SK-N-SH (cell line): ENCODE data around the gene SLC24A3. TPM values are rescaled to one million over a fixed set of nuclear protein-coding genes. Genes with fewer than 3 reads are reported as not detected.

Experiments used
- CTCF ChIA-PET: fragments of 300-600, 350-600 bp; formaldehyde crosslinking; extraction: SDS; loops from one replicate; lab custom pipeline; 2021; lab: Yijun Ruan, JAX
- POLR2A ChIA-PET: fragments of 350-600 bp; sonication (Branson Sonifier 250); formaldehyde crosslinking; extraction: SDS; loops from one replicate; lab custom pipeline; 2020; ENCODE audit warnings: antibody characterized with exemption, inconsistent platforms; lab: Yijun Ruan, JAX
- DNase-seq: peaks from one replicate; pipeline ENCODE4 v3.0.0; 2012
- H2AFZ ChIP-seq: fragments of 200-600 bp; sonication (generic); 2 replicates; pipeline ENCODE4 v1.8.1; 2016; ENCODE audit warnings: antibody characterized with exemption, mild to moderate bottlenecking, low read depth
- H3F3A ChIP-seq: fragments of 200-600 bp; sonication (generic); replicated peaks from 2 replicates; pipeline ENCODE3; 2016; ENCODE audit warnings: antibody characterized with exemption, mild to moderate bottlenecking; ENCODE audit not compliant: insufficient read depth
- H3K27ac ChIP-seq, 2 experiments: fragments of 200-500 bp in 1 of 2; fragments of 200-600 bp in 1 of 2; sonication (Bioruptor generic) in 1 of 2; sonication (generic), shearing (Covaris generic) in 1 of 2; 2 replicates each; pipeline versions ENCODE4 v1.5.1 to v1.6.1; 2014 to 2016; ENCODE audit warnings: low read depth in 2 of 2, inconsistent platforms in 1 of 2, low read length in 1 of 2, mild to moderate bottlenecking in 1 of 2, mixed read lengths in 1 of 2
- H3K27me3 ChIP-seq: fragments of 200-600 bp; sonication (generic), shearing (Covaris generic); 2 replicates; pipeline ENCODE4 v1.6.1; 2016; ENCODE audit warnings: mixed run types; ENCODE audit not compliant: insufficient read depth
- H3K36me3 ChIP-seq, 2 experiments: fragments of 200-500 bp in 1 of 2; fragments of 200-600 bp in 1 of 2; sonication (Bioruptor generic) in 1 of 2; sonication (generic) in 1 of 2; replicated peaks in 1 of 2; 2 replicates each; pipeline versions ENCODE3 to v1.5.1; 2014 to 2016; ENCODE audit warnings: low read length in 1 of 2, mild to moderate bottlenecking in 1 of 2; ENCODE audit not compliant: insufficient read depth in 2 of 2, control insufficient read depth in 1 of 2
- H3K4me1 ChIP-seq, 2 experiments: fragments of 200-500 bp in 1 of 2; fragments of 200-600 bp in 1 of 2; sonication (Bioruptor generic) in 1 of 2; sonication (generic), shearing (Covaris generic) in 1 of 2; 2 replicates each; pipeline versions ENCODE4 v1.5.1 to v1.6.1; 2014 to 2016; ENCODE audit warnings: low read depth in 1 of 2, low read length in 1 of 2, mixed run types in 1 of 2; ENCODE audit not compliant: insufficient read depth in 2 of 2, control insufficient read depth in 1 of 2
- H3K4me2 ChIP-seq: fragments of 200-600 bp; sonication (generic), shearing (Covaris generic); 2 replicates; pipeline ENCODE4 v1.6.1; 2017; ENCODE audit warnings: mixed run types
- H3K4me3 ChIP-seq, 2 experiments: fragments of 200-500 bp in 1 of 2; fragments of 200-600 bp in 1 of 2; sonication (Bioruptor generic) in 1 of 2; sonication (generic), shearing (Covaris generic) in 1 of 2; 2 replicates each; pipeline versions ENCODE4 v1.5.1 to v1.8.1; 2014 to 2016; ENCODE audit warnings: low read depth in 2 of 2, inconsistent platforms in 1 of 2, low read length in 1 of 2, mild to moderate bottlenecking in 1 of 2, mixed read lengths in 1 of 2, moderate library complexity in 1 of 2
- H3K79me2 ChIP-seq: fragments of 200-600 bp; sonication (generic); 2 replicates; pipeline ENCODE4 v1.8.1; 2017; ENCODE audit warnings: mild to moderate bottlenecking; ENCODE audit not compliant: insufficient read depth
- H3K9ac ChIP-seq: fragments of 200-600 bp; sonication (generic); 2 replicates; pipeline ENCODE4 v1.6.1; 2017; ENCODE audit warnings: mixed run types
- H3K9me2 ChIP-seq: fragments of 200-600 bp; sonication (generic); 2 replicates; pipeline ENCODE4 v1.6.1; 2017; ENCODE audit warnings: mixed run types
- H3K9me3 ChIP-seq: fragments of 200-600 bp; sonication (generic); 2 replicates; pipeline ENCODE4 v1.6.1; 2017; ENCODE audit warnings: mixed run types, mild to moderate bottlenecking, moderate library complexity
- H4K20me1 ChIP-seq: fragments of 200-600 bp; sonication (generic); 2 replicates; pipeline ENCODE4 v1.6.1; 2017; ENCODE audit warnings: mild to moderate bottlenecking, mixed run types; ENCODE audit not compliant: insufficient read depth
- CHD2 ChIP-seq: fragments of 150-350 bp; IDR thresholded peaks from 2 replicates; pipeline ENCODE4 v1.6.1; 2018; ENCODE audit warnings: low read length; ENCODE audit not compliant: partially characterized antibody
- ELF1 ChIP-seq: IDR thresholded peaks from 2 replicates; pipeline ENCODE4 v1.4.0; 2012
- EP300 ChIP-seq, 2 experiments: IDR thresholded peaks; 2 replicates each; pipeline versions ENCODE4 v1.4.0 to v1.6.1; 2012; ENCODE audit warnings: borderline replicate concordance in 1 of 2, low read depth in 1 of 2, low read length in 1 of 2
- EZH2phosphoT487 ChIP-seq: fragments of 200-600 bp; sonication (generic); IDR thresholded peaks from 2 replicates; pipeline ENCODE4 v1.6.1; 2017; ENCODE audit warnings: low read depth, mixed run types, mild to moderate bottlenecking, antibody characterized with exemption, moderate library complexity, borderline replicate concordance
- GATA2 ChIP-seq: sonication (generic); formaldehyde crosslinking; IDR thresholded peaks from 2 replicates; pipeline ENCODE4 v1.5.0; 2020; ENCODE audit warnings: mild to moderate bottlenecking, missing genetic modification reagents
- RFX5 ChIP-seq: IDR thresholded peaks from 2 replicates; pipeline ENCODE4 v1.6.1; 2012; ENCODE audit warnings: mild to moderate bottlenecking, improper control_type of control experiment, low read length
- RXRA ChIP-seq: IDR thresholded peaks from 2 replicates; pipeline ENCODE4 v1.4.0; 2012; ENCODE audit warnings: low read depth, mild to moderate bottlenecking, borderline replicate concordance
- SMC3 ChIP-seq: IDR thresholded peaks from 2 replicates; pipeline ENCODE4 v1.6.1; 2012; ENCODE audit warnings: low read depth, low read length, improper control_type of control experiment
- TCF12 ChIP-seq: IDR thresholded peaks from 2 replicates; pipeline ENCODE4 v1.4.0; 2012
- TEAD4 ChIP-seq: IDR thresholded peaks from 2 replicates; pipeline ENCODE4 v1.4.0; 2012; ENCODE audit warnings: mild to moderate bottlenecking, borderline replicate concordance; ENCODE audit not compliant: insufficient read depth
- YY1 ChIP-seq: IDR thresholded peaks from 2 replicates; pipeline ENCODE4 v1.4.0; 2012; ENCODE audit warnings: low read depth, mild to moderate bottlenecking
- WGBS: methylation state at CpG from one replicate; pipeline ENCODE4 v1.1.6; 2017; ENCODE audit warnings: low lambda C conversion rate; 5-methylcytosine and 5-hydroxymethylcytosine counted together
- polyA plus RNA-seq, 3 experiments: library from polyadenylated mRNA; depleted of rRNA; stranded (reverse); fragments of >200 nt; gene quantifications; 2 replicates each; pipeline ENCODE4 v1.2.3, GENCODE V29; 2012
- TF ChIP-seq, protein P1 (sequence below): fragments of 200-600 bp; sonication (generic); IDR thresholded peaks from 2 replicates; pipeline ENCODE4 v1.6.1; 2017; ENCODE audit warnings: antibody characterized with exemption, mild to moderate bottlenecking, moderate library complexity
- TF ChIP-seq, protein P2 (sequence below): IDR thresholded peaks from 2 replicates; pipeline ENCODE4 v1.4.0; 2012; ENCODE audit warnings: low read depth, borderline replicate concordance
- TF ChIP-seq, protein P3 (sequence below): IDR thresholded peaks from 2 replicates; pipeline ENCODE4 v1.4.0; 2012; ENCODE audit warnings: low read depth
- TF ChIP-seq, protein P4 (sequence below): IDR thresholded peaks from 2 replicates; pipeline ENCODE4 v1.6.1; 2012; ENCODE audit warnings: mild to moderate bottlenecking, low read depth, low read length, moderate library complexity

SLC24A3 gene
- polyA plus RNA-seq, 1 of the 3 experiments (the other 2 are of a cell fraction): not detected

DNA sequence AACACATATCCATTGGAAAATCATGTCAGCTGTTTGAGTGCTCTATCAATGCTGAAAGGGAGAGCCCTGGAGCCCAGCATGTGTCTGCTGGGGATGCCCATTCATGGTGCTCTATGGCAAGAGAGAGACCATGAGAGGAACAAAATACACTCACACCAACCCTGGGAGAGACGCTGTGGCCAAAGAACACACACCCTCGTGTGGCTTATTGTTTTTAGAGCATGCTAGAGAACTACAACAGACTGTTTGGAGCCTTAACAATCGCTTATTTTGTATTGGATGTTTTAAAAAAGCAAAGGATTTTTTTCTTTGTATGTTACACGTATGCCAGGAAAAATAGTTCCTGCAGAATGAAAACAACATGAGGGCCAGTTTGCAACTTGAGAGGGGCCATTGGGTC is 151.0 kb downstream of the SLC24A3 start:
- DNase-seq: no peak
- H3K4me2 ChIP-seq: no peak overlapping the region
- ChIA-PET POLR2A (no interaction called here), CTCF (no interaction called here)
- no peak overlapping the region for H3K4me3 ChIP-seq
- WGBS: 3% methylated on average over 4 of the region's 4 CpGs
- H3K79me2 ChIP-seq: no peaks in the 10 kb centered on the region
- H3K9me3 ChIP-seq: no peaks in the 10 kb centered on the region
- no peak overlapping the region for H3K27ac ChIP-seq
- no peaks in the 10 kb centered on the region for H3K9me2 ChIP-seq
- H2AFZ ChIP-seq: no peak overlapping the region
- no peaks in the 10 kb centered on the region; the same call in 1 of the 2 replicates for H3K27me3 ChIP-seq
- no peak overlapping the region for H3K9ac ChIP-seq
- no peak for TF ChIP-seq TEAD4
- TF ChIP-seq, protein P1, sequence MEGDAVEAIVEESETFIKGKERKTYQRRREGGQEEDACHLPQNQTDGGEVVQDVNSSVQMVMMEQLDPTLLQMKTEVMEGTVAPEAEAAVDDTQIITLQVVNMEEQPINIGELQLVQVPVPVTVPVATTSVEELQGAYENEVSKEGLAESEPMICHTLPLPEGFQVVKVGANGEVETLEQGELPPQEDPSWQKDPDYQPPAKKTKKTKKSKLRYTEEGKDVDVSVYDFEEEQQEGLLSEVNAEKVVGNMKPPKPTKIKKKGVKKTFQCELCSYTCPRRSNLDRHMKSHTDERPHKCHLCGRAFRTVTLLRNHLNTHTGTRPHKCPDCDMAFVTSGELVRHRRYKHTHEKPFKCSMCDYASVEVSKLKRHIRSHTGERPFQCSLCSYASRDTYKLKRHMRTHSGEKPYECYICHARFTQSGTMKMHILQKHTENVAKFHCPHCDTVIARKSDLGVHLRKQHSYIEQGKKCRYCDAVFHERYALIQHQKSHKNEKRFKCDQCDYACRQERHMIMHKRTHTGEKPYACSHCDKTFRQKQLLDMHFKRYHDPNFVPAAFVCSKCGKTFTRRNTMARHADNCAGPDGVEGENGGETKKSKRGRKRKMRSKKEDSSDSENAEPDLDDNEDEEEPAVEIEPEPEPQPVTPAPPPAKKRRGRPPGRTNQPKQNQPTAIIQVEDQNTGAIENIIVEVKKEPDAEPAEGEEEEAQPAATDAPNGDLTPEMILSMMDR: no peak
- H3K36me3 ChIP-seq: no peaks in the 10 kb centered on the region
- H4K20me1 ChIP-seq: no peaks in the 10 kb centered on the region
- H3K4me1 ChIP-seq: no peaks in the 10 kb centered on the region; a peak in 1 of 4 replicates
- no peaks in the 10 kb centered on the region for H3F3A ChIP-seq

DNA sequence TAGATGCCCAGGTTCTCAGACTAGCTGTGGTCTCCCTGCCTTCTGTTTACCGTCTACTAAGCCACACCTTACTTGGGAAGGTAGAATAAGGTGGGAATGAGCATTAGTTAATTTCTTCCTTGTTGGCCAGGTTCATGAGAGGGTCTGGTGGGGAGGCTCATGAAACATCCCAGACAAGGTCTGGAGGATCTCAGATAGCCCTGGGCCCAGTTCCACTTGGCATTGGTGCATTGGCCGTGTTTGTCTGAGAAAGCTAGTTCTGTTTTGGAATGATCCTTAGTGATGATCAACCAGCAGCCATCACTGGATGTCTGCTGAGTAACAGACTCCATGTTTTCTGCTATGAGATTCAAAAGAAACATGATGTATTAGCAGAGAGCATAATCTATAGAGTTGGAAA is 155.1 kb downstream of the SLC24A3 start:
- TF ChIP-seq, protein P2, sequence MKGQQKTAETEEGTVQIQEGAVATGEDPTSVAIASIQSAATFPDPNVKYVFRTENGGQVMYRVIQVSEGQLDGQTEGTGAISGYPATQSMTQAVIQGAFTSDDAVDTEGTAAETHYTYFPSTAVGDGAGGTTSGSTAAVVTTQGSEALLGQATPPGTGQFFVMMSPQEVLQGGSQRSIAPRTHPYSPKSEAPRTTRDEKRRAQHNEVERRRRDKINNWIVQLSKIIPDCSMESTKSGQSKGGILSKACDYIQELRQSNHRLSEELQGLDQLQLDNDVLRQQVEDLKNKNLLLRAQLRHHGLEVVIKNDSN: no peak
- no peak for TF ChIP-seq RXRA
- TF ChIP-seq, protein P3, sequence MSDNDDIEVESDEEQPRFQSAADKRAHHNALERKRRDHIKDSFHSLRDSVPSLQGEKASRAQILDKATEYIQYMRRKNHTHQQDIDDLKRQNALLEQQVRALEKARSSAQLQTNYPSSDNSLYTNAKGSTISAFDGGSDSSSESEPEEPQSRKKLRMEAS: no peak
- ChIA-PET CTCF (no interaction called here), POLR2A (no interaction called here)
- WGBS: 4% methylated on average over 2 of the region's 2 CpGs
- Histone ChIP-seq H3K9me3 (no peaks in the 10 kb centered on the region), H4K20me1 (no peaks in the 10 kb centered on the region), H3K27ac (no peak overlapping the region), H3F3A (no peaks in the 10 kb centered on the region), H3K27me3 (no peaks in the 10 kb centered on the region; the same call in 1 of the 2 replicates), H3K36me3 (no peaks in the 10 kb centered on the region), H2AFZ (no peak overlapping the region), H3K4me2 (no peak overlapping the region), H3K9me2 (no peaks in the 10 kb centered on the region), H3K4me1 (no peaks in the 10 kb centered on the region; a peak in 1 of 4 replicates), H3K79me2 (no peaks in the 10 kb centered on the region), H3K4me3 (no peak overlapping the region), H3K9ac (no peak overlapping the region)
- no peak for DNase-seq

DNA sequence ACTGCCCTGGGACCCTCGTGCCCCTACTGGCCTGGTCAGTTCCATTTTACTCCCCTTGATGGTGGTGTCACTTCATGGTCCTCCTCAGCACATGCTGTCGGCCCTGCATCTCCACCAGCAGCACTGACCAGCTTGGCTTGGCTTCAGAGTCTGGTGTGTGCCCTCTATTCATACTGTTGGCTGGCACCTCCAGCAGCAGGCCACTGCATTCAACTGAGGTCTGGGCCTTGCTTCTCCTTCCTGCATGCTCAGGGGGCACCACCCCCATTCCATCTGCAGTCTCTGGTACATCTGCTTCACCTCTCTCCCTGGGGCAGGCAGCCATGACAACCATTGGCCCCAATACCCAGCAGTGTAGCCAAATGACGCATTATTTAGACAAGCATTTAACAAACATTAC is 155.9 kb downstream of the SLC24A3 start:
- no peak overlapping the region for H3K4me3 ChIP-seq
- no peak overlapping the region for H3K9ac ChIP-seq
- no peaks in the 10 kb centered on the region; a peak in 1 of 4 replicates for H3K4me1 ChIP-seq
- ChIA-PET CTCF (no interaction called here), POLR2A (no interaction called here)
- H3K4me2 ChIP-seq: no peak overlapping the region
- H4K20me1 ChIP-seq: no peaks in the 10 kb centered on the region
- DNase-seq: no peak
- no peaks in the 10 kb centered on the region for H3F3A ChIP-seq
- no peaks in the 10 kb centered on the region for H3K9me3 ChIP-seq
- H3K27me3 ChIP-seq: peaks cover 3% of the 10 kb centered on the region; the same call in 1 of the 2 replicates
- no peaks in the 10 kb centered on the region for H3K79me2 ChIP-seq
- no peaks in the 10 kb centered on the region for H3K9me2 ChIP-seq
- WGBS: 2% methylated on average over 3 of the region's 3 CpGs
- no peak overlapping the region for H2AFZ ChIP-seq
- H3K27ac ChIP-seq: no peak overlapping the region
- no peaks in the 10 kb centered on the region for H3K36me3 ChIP-seq
- no peak for TF ChIP-seq EP300 (IDR thresholded peaks at IDR 0.05; ENCODE audit: borderline replicate concordance in 1 of 2, low read depth in 1 of 2, low read length in 1 of 2)
- TF ChIP-seq SMC3: no peak
- no peak for TF ChIP-seq ELF1
- no peak for TF ChIP-seq CHD2
- no peak for TF ChIP-seq TCF12
- TF ChIP-seq EZH2phosphoT487: no peak
- no peak for TF ChIP-seq RFX5
- TF ChIP-seq, protein P2: no peak
- TF ChIP-seq YY1: no peak
- TF ChIP-seq GATA2 (CRISPR knock-in tag): no peak
- TF ChIP-seq, protein P4, sequence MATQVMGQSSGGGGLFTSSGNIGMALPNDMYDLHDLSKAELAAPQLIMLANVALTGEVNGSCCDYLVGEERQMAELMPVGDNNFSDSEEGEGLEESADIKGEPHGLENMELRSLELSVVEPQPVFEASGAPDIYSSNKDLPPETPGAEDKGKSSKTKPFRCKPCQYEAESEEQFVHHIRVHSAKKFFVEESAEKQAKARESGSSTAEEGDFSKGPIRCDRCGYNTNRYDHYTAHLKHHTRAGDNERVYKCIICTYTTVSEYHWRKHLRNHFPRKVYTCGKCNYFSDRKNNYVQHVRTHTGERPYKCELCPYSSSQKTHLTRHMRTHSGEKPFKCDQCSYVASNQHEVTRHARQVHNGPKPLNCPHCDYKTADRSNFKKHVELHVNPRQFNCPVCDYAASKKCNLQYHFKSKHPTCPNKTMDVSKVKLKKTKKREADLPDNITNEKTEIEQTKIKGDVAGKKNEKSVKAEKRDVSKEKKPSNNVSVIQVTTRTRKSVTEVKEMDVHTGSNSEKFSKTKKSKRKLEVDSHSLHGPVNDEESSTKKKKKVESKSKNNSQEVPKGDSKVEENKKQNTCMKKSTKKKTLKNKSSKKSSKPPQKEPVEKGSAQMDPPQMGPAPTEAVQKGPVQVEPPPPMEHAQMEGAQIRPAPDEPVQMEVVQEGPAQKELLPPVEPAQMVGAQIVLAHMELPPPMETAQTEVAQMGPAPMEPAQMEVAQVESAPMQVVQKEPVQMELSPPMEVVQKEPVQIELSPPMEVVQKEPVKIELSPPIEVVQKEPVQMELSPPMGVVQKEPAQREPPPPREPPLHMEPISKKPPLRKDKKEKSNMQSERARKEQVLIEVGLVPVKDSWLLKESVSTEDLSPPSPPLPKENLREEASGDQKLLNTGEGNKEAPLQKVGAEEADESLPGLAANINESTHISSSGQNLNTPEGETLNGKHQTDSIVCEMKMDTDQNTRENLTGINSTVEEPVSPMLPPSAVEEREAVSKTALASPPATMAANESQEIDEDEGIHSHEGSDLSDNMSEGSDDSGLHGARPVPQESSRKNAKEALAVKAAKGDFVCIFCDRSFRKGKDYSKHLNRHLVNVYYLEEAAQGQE: no peak
